K562 (cell line): ENCODE results near the gene IKZF3. TPM values are rescaled to one million over a fixed set of nuclear protein-coding genes. Genes with fewer than 3 reads are reported as not detected.

Experiments used
- C11orf30 ChIP-seq: fragments of 450-650 bp; IDR thresholded peaks from 2 replicates; pipeline ENCODE4 v1.6.1; 2016; ENCODE audit warnings: low read depth, mild to moderate bottlenecking
- ETS2 ChIP-seq: IDR thresholded peaks from 2 replicates; pipeline ENCODE4 v1.6.1; 2016; ENCODE audit warnings: borderline replicate concordance, missing genetic modification characterization, mild to moderate bottlenecking, moderate library complexity, missing compliant biosample characterization; ENCODE audit not compliant: poor library complexity, severe bottlenecking
- GABPB2 ChIP-seq: fragments of 250-450 bp; sonication (Bioruptor Pico); conservative IDR thresholded peaks from 2 replicates; pipeline ENCODE4 v1.5.1; 2021; ENCODE audit warnings: mild to moderate bottlenecking
- HDAC6 ChIP-seq: IDR thresholded peaks from 2 replicates; pipeline ENCODE4 v1.6.1; 2012; ENCODE audit warnings: low read depth, mild to moderate bottlenecking, control low read depth, inconsistent platforms, low read length, moderate library complexity
- ILK ChIP-seq: fragments of 450-650 bp; IDR thresholded peaks from 2 replicates; pipeline ENCODE4 v1.6.1; 2016; ENCODE audit warnings: missing genetic modification characterization, low read depth, mild to moderate bottlenecking, missing compliant biosample characterization, moderate library complexity, borderline replicate concordance
- MAFF ChIP-seq: IDR thresholded peaks from 2 replicates; pipeline ENCODE4 v1.6.1; 2012; ENCODE audit warnings: low read length, improper control_type of control experiment
- MAX ChIP-seq: sonication (generic); formaldehyde crosslinking; IDR thresholded peaks from 2 replicates; pipeline ENCODE4 v1.9.0; 2022; ENCODE audit warnings: mild to moderate bottlenecking, missing genetic modification reagents
- MITF ChIP-seq: IDR thresholded peaks from 2 replicates; pipeline ENCODE4 v1.6.1; 2014; ENCODE audit warnings: antibody characterized with exemption
- MTA2 ChIP-seq: fragments of 450-650 bp; IDR thresholded peaks from 2 replicates; pipeline ENCODE4 v1.6.1; 2016; ENCODE audit warnings: low read depth
- PCBP2 ChIP-seq: fragments of 200-400 bp; formaldehyde crosslinking; IDR thresholded peaks from 2 replicates; pipeline ENCODE4 v1.6.1; 2018; ENCODE audit warnings: low read length, low read depth, mild to moderate bottlenecking, moderate library complexity; ENCODE audit not compliant: poor library complexity, severe bottlenecking
- POLR3A ChIP-seq: IDR thresholded peaks from 2 replicates; pipeline ENCODE4 v1.6.1; 2011; ENCODE audit warnings: borderline replicate concordance, mild to moderate bottlenecking, moderate library complexity; ENCODE audit not compliant: insufficient read length, insufficient read depth; ENCODE audit errors: extremely low read depth
- SIX5 ChIP-seq, 2 experiments: IDR thresholded peaks; 2 replicates each; pipeline ENCODE4 v1.6.1; 2011; ENCODE audit warnings: low read length in 2 of 2, borderline replicate concordance in 1 of 2, low read depth in 1 of 2, mild to moderate bottlenecking in 1 of 2, moderate library complexity in 1 of 2; ENCODE audit not compliant: insufficient read depth in 1 of 2
- SREBF2 ChIP-seq: sonication (generic); formaldehyde crosslinking; IDR thresholded peaks from 2 replicates; pipeline ENCODE4 v1.4.0; 2020; ENCODE audit warnings: mild to moderate bottlenecking, missing genetic modification reagents
- THAP7 ChIP-seq: fragments of 250-450 bp; sonication (Bioruptor Pico); IDR thresholded peaks from 2 replicates; pipeline ENCODE4 v1.5.0; 2021
- XRCC5 ChIP-seq: fragments of 200-400 bp; formaldehyde crosslinking; IDR thresholded peaks from 2 replicates; pipeline ENCODE4 v1.6.1; 2017; ENCODE audit warnings: low read depth, mild to moderate bottlenecking, low read length
- YBX1 ChIP-seq: fragments of 450-650 bp; IDR thresholded peaks from 2 replicates; pipeline ENCODE4 v1.7.1; 2016; ENCODE audit warnings: mild to moderate bottlenecking
- ZFP1 ChIP-seq: fragments of 450-650 bp; formaldehyde crosslinking; IDR thresholded peaks from 2 replicates; pipeline ENCODE4 v1.4.0; 2020; ENCODE audit warnings: mild to moderate bottlenecking, mixed read lengths
- ZNF134 ChIP-seq: fragments of 250-450 bp; sonication (Bioruptor Pico); conservative IDR thresholded peaks from 2 replicates; pipeline ENCODE4 v1.4.0; 2020
- ZNF165 ChIP-seq: fragments of 250-450 bp; sonication (Bioruptor Pico); IDR thresholded peaks from 2 replicates; pipeline ENCODE4 v1.4.0; 2020; ENCODE audit warnings: borderline replicate concordance
- ZNF263 ChIP-seq: sonication (generic); formaldehyde crosslinking; IDR thresholded peaks from 2 replicates; pipeline ENCODE4 v1.8.0; 2022; ENCODE audit warnings: mild to moderate bottlenecking, missing genetic modification reagents, borderline replicate concordance
- ZNF431 ChIP-seq: sonication (generic); formaldehyde crosslinking; IDR thresholded peaks from 2 replicates; pipeline ENCODE4 v1.8.0; 2022; ENCODE audit warnings: mild to moderate bottlenecking, missing genetic modification reagents
- ZZZ3 ChIP-seq: fragments of 450-650 bp; IDR thresholded peaks from 2 replicates; pipeline ENCODE4 v1.6.1; 2016; ENCODE audit warnings: antibody characterized with exemption, mild to moderate bottlenecking, moderate library complexity
- polyA plus RNA-seq, 8 experiments: library from polyadenylated mRNA; depleted of rRNA in 4 of 8; stranded (reverse) in 5 of 8; unstranded in 3 of 8; fragments of >200 nt; fragmentation: Nextera tagmentation in 2 of 8; fragmentation: Illumina TruSeq in 1 of 8; extraction: Ambion mirVana in 2 of 8; extraction: Trizol in 1 of 8; gene quantifications; 2 replicates each; pipeline versions ENCODE4 v1.2.1 to v1.2.3, GENCODE V29; 2011 to 2014; ENCODE audit warnings: inconsistent platforms in 1 of 8, missing spikeins in 1 of 8
- total RNA-seq, 7 experiments: library from RNA; depleted of rRNA in 6 of 7; stranded (reverse); fragments of >200 nt in 6 of 7; fragmentation: Illumina TruSeq in 2 of 7; extraction: Trizol in 2 of 7; gene quantifications; 2 replicates each; pipeline versions ENCODE4 v1.2.1 to v1.2.3, GENCODE V29; 2011 to 2021; ENCODE audit warnings: low replicate concordance in 1 of 7
- TF ChIP-seq, protein P1 (sequence below): fragments of 450-650 bp; IDR thresholded peaks from 2 replicates; pipeline ENCODE4 v1.6.1; 2017; ENCODE audit warnings: mild to moderate bottlenecking, moderate library complexity
- TF ChIP-seq, protein P2 (sequence below): fragments of 450-650 bp; formaldehyde crosslinking; IDR thresholded peaks from 2 replicates; pipeline ENCODE4 v1.4.0; 2020; ENCODE audit warnings: mild to moderate bottlenecking, moderate library complexity

IKZF3 gene
- total and polyA plus RNA-seq, 9 of the 15 experiments (the other 6 are each of a cell fraction or from before 2014, with no cell fraction given), result 0.06 to 1.6 (median 0.62) TPM

- TF ChIP-seq ZZZ3 (no peak), MAFF (no peak), PCBP2 (no peak), ZNF165 (CRISPR knock-in tag) (no peak), MAX (CRISPR knock-in tag) (no peak), HDAC6 (no peak), SREBF2 (no peak), ZNF134 (CRISPR knock-in tag) (no peak), C11orf30 (no peak), GABPB2 (no peak), ZNF431 (CRISPR knock-in tag) (no peak), SIX5 (IDR thresholded peaks at IDR 0.05; ENCODE audit: borderline replicate concordance in 1 of 2, insufficient read depth in 1 of 2, low read depth in 1 of 2, low read length in 2 of 2) (no peak), ILK (tag) (no peak), XRCC5 (peak; percentile 69; the same call in 1 of the 2 replicates), MITF (no peak), ETS2 (tag) (no peak), YBX1 (no peak), ZFP1 (CRISPR knock-in tag) (no peak), THAP7 (CRISPR knock-in tag) (no peak), ZNF263 (CRISPR knock-in tag) (no peak), POLR3A (no peak), MTA2 (no peak)
- TF ChIP-seq, protein P1, sequence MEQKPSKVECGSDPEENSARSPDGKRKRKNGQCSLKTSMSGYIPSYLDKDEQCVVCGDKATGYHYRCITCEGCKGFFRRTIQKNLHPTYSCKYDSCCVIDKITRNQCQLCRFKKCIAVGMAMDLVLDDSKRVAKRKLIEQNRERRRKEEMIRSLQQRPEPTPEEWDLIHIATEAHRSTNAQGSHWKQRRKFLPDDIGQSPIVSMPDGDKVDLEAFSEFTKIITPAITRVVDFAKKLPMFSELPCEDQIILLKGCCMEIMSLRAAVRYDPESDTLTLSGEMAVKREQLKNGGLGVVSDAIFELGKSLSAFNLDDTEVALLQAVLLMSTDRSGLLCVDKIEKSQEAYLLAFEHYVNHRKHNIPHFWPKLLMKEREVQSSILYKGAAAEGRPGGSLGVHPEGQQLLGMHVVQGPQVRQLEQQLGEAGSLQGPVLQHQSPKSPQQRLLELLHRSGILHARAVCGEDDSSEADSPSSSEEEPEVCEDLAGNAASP, result no peak
- TF ChIP-seq, protein P2, sequence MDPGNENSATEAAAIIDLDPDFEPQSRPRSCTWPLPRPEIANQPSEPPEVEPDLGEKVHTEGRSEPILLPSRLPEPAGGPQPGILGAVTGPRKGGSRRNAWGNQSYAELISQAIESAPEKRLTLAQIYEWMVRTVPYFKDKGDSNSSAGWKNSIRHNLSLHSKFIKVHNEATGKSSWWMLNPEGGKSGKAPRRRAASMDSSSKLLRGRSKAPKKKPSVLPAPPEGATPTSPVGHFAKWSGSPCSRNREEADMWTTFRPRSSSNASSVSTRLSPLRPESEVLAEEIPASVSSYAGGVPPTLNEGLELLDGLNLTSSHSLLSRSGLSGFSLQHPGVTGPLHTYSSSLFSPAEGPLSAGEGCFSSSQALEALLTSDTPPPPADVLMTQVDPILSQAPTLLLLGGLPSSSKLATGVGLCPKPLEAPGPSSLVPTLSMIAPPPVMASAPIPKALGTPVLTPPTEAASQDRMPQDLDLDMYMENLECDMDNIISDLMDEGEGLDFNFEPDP (CRISPR knock-in tag), result no peak
These were observed 140.9 kb downstream of the IKZF3 start (continued) for GRCh38 chr17:39722965-39723848.
